HepG2 (cell line): ENCODE results near the gene CDH13. TPM values are rescaled to one million over a fixed set of nuclear protein-coding genes. Genes with fewer than 3 reads are reported as not detected.

Source experiments
- ATAC-seq: fragments of 200-7000 bp; cut with Tn5 transposase; 3 replicates; pipeline ENCODE4 v1.9.1; 2020; ENCODE audit warnings: mild to moderate bottlenecking, moderate library complexity
- BruUV-seq: library from RNA; stranded (reverse); fragments of 400-500 nt; replicated peaks from 2 replicates; lab custom pipeline; 2021; lab: Mats Ljungman, UMichigan
- CTCF ChIA-PET: fragments of 300-600 bp; formaldehyde crosslinking; extraction: SDS; loops from one replicate; lab custom pipeline; 2021; ENCODE audit warnings: low total read pairs, inconsistent platforms, low intra/inter-chr PET ratio; lab: Yijun Ruan, JAX
- POLR2A ChIA-PET: fragments of 350-600 bp; sonication (Branson Sonifier 250); formaldehyde crosslinking; loops from one replicate; lab custom pipeline; 2020; ENCODE audit warnings: antibody characterized with exemption, inconsistent platforms; lab: Yijun Ruan, JAX
- DNase-seq: peaks from one replicate; pipeline ENCODE4 v3.0.0-alpha.2; 2015; ENCODE audit warnings: low spot score
- FAIRE-seq: peaks from 3 replicates; lab custom pipeline; 2011; peaks lifted over from hg19 to GRCh38; lab: Jason Lieb, UNC
- H2AFZ ChIP-seq: one replicate; pipeline ENCODE4 v1.6.1; 2011; ENCODE audit warnings: low read length, inconsistent platforms
- H3K27ac ChIP-seq: fragments of 300-600 bp; 3 replicates; pipeline ENCODE4 v1.8.0; 2011; ENCODE audit warnings: mixed run types, mild to moderate bottlenecking, mixed read lengths, low read length, inconsistent platforms; ENCODE audit not compliant: insufficient read depth; ENCODE audit errors: extremely low read length
- H3K27me3 ChIP-seq, 2 experiments: fragments of 200-600 bp in 1 of 2; 2 replicates in 1 of 2; 3 replicates in 1 of 2; pipeline versions ENCODE4 v1.6.0 to v1.8.0; 2011; ENCODE audit warnings: low read length in 2 of 2, mild to moderate bottlenecking in 2 of 2, moderate library complexity in 2 of 2, inconsistent platforms in 1 of 2; ENCODE audit not compliant: insufficient read depth in 2 of 2, control insufficient read depth in 1 of 2
- H3K36me3 ChIP-seq, 2 experiments: fragments of 200-600 bp in 1 of 2; replicated peaks in 1 of 2; 2 replicates in 1 of 2; 3 replicates in 1 of 2; pipeline versions ENCODE4 v1.5.1 to v1.8.0; 2011; ENCODE audit warnings: low read length in 2 of 2, inconsistent platforms in 1 of 2; ENCODE audit not compliant: insufficient read depth in 2 of 2, control insufficient read depth in 1 of 2
- H3K4me1 ChIP-seq: 2 replicates; pipeline ENCODE4 v1.5.1; 2012; ENCODE audit warnings: low read length, inconsistent platforms; ENCODE audit not compliant: insufficient read depth
- H3K4me2 ChIP-seq: 2 replicates; pipeline ENCODE4 v1.6.0; 2011; ENCODE audit warnings: low read depth, low read length, inconsistent platforms
- H3K4me3 ChIP-seq, 3 experiments: fragments of 200-600 bp in 1 of 3; sonication (generic), shearing (Covaris generic) in 1 of 3; replicated peaks in 1 of 3; 2 replicates each; pipeline ENCODE4 v1.5.1; 2011 to 2016; ENCODE audit warnings: low read length in 3 of 3, inconsistent platforms in 2 of 3, low read depth in 2 of 3, mild to moderate bottlenecking in 2 of 3, control low read depth in 1 of 3, mixed read lengths in 1 of 3; ENCODE audit not compliant: insufficient read depth in 1 of 3
- H3K79me2 ChIP-seq: one replicate; pipeline ENCODE4 v1.6.1; 2011; ENCODE audit warnings: low read length, inconsistent platforms; ENCODE audit not compliant: insufficient read depth
- H3K9ac ChIP-seq: 2 replicates; pipeline ENCODE4 v1.6.0; 2011; ENCODE audit warnings: mild to moderate bottlenecking, low read depth, low read length, inconsistent platforms; ENCODE audit not compliant: insufficient read depth
- H3K9me3 ChIP-seq: 2 replicates; pipeline ENCODE4 v1.5.1; 2012; ENCODE audit warnings: mild to moderate bottlenecking, low read length
- H4K20me1 ChIP-seq: 2 replicates; pipeline ENCODE4 v1.6.0; 2011; ENCODE audit warnings: inconsistent platforms, mild to moderate bottlenecking, low read length, moderate library complexity; ENCODE audit not compliant: insufficient read depth
- FOXP4 ChIP-seq: sonication (generic); formaldehyde crosslinking; IDR thresholded peaks from 2 replicates; pipeline ENCODE4 v1.4.0; 2020; ENCODE audit warnings: missing genetic modification reagents
- GABPA ChIP-seq, 2 experiments: IDR thresholded peaks; 2 replicates each; pipeline ENCODE4 v1.6.1; 2011 to 2016; ENCODE audit warnings: low read depth in 2 of 2, low read length in 1 of 2, missing biosample characterization in 1 of 2, missing genetic modification characterization in 1 of 2
- KMT2B ChIP-seq: IDR thresholded peaks from 2 replicates; pipeline ENCODE4 v1.6.1; 2016; ENCODE audit warnings: missing genetic modification reagents, missing compliant biosample characterization
- NR2F2 ChIP-seq: IDR thresholded peaks from 2 replicates; pipeline ENCODE4 v1.6.1; 2012; ENCODE audit warnings: low read depth, inconsistent platforms, borderline replicate concordance
- RAD51 ChIP-seq: fragments of 450-650 bp; IDR thresholded peaks from 2 replicates; pipeline ENCODE4 v1.6.1; 2016; ENCODE audit warnings: borderline replicate concordance
- REST ChIP-seq, 2 experiments: IDR thresholded peaks; 2 replicates each; pipeline ENCODE4 v1.6.1; 2011 to 2012; ENCODE audit warnings: low read length in 2 of 2, borderline replicate concordance in 1 of 2, low read depth in 1 of 2, mild to moderate bottlenecking in 1 of 2, moderate library complexity in 1 of 2
- SNRNP70 ChIP-seq: fragments of 200-400 bp; formaldehyde crosslinking; IDR thresholded peaks from 2 replicates; pipeline ENCODE4 v1.6.1; 2017; ENCODE audit warnings: mild to moderate bottlenecking, low read depth, low read length, moderate library complexity
- ZBTB38 ChIP-seq: sonication (generic); formaldehyde crosslinking; IDR thresholded peaks from 2 replicates; pipeline ENCODE4 v1.5.1; 2020; ENCODE audit warnings: mild to moderate bottlenecking, missing genetic modification reagents
- ZBTB44 ChIP-seq: sonication (generic); formaldehyde crosslinking; IDR thresholded peaks from 2 replicates; pipeline ENCODE4 v1.4.0; 2020; ENCODE audit warnings: missing genetic modification reagents
- ZKSCAN8 ChIP-seq: IDR thresholded peaks from 2 replicates; pipeline ENCODE4 v1.6.1; 2016; ENCODE audit warnings: borderline replicate concordance, missing genetic modification reagents, missing compliant biosample characterization
- ZNF101 ChIP-seq: sonication (generic); formaldehyde crosslinking; IDR thresholded peaks from 2 replicates; pipeline ENCODE4 v1.4.0; 2020; ENCODE audit warnings: mild to moderate bottlenecking, low read depth, missing genetic modification reagents, borderline replicate concordance
- ZNF282 ChIP-seq: fragments of 450-650 bp; IDR thresholded peaks from 2 replicates; pipeline ENCODE4 v1.6.1; 2018; ENCODE audit not compliant: partially characterized antibody
- ZNF496 ChIP-seq: sonication (generic); formaldehyde crosslinking; IDR thresholded peaks from 2 replicates; pipeline ENCODE4 v1.8.1; 2023; ENCODE audit warnings: mild to moderate bottlenecking, moderate library complexity, missing genetic modification reagents; ENCODE audit not compliant: insufficient replicate concordance
- ZNF530 ChIP-seq: sonication (generic); formaldehyde crosslinking; IDR thresholded peaks from 2 replicates; pipeline ENCODE4 v1.5.0; 2020; ENCODE audit warnings: low read depth, mild to moderate bottlenecking, missing genetic modification reagents
- ZSCAN21 ChIP-seq: sonication (generic); formaldehyde crosslinking; IDR thresholded peaks from 2 replicates; pipeline ENCODE4 v1.8.0; 2022; ENCODE audit warnings: mild to moderate bottlenecking, missing genetic modification reagents, moderate library complexity, borderline replicate concordance
- whole genome bisulfite sequencing: methylation state at CpG from one replicate; pipeline ENCODE4 v1.1.6; 2017; ENCODE audit warnings: low lambda C conversion rate; 5-methylcytosine and 5-hydroxymethylcytosine counted together
- in situ Hi-C: cut with HindIII; loops from 2 replicates; pipeline ENCODE4 v1.10.0; 2017; ENCODE audit warnings: low pct_unique_long_range_greater_than_20kb; ENCODE audit not compliant: extremely low pct_ligation_motif_present
- intact Hi-C: fragments of 100-400 bp; cut with micrococcal nuclease; formaldehyde crosslinking; loops from one replicate; pipeline ENCODE4 v1.10.0; 2022; ENCODE audit not compliant: unreplicated experiment
- polyA plus RNA-seq, 8 experiments: library from polyadenylated mRNA; depleted of rRNA in 3 of 8; stranded (reverse) in 7 of 8; unstranded in 1 of 8; fragments of >200 nt; fragmentation: Illumina TruSeq in 4 of 8; extraction: Trizol in 4 of 8; gene quantifications; 2 replicates each; pipeline versions ENCODE4 v1.2.1 to v1.2.3, GENCODE V29; 2011 to 2016; ENCODE audit warnings: low read depth in 4 of 8, missing spikeins in 1 of 8, mixed read lengths in 1 of 8; ENCODE audit not compliant: insufficient read depth in 1 of 8
- total RNA-seq, 5 experiments: library from RNA; depleted of rRNA; stranded (reverse); fragments of >200 nt; fragmentation: Illumina TruSeq; extraction: Trizol; gene quantifications; 2 replicates each; pipeline ENCODE4 v1.2.3, GENCODE V29; 2016; ENCODE audit warnings: low read depth in 1 of 5

Gene CDH13
- total and polyA plus RNA-seq, 2 of the 13 experiments (the other 11 are each of a cell fraction or from before 2014, with no cell fraction given) = not detected

GRCh38 chr16:83138512-83138911 lies 511.7 kb downstream of the CDH13 start (continued):
- no peak for TF ChIP-seq ZBTB38 (CRISPR knock-in tag)
- TF ChIP-seq ZBTB44 = no peak

GRCh38 chr16:83138976-83139690 lies 512.4 kb downstream of the CDH13 start:
- H3K9ac ChIP-seq = no peak overlapping the region
- peaks cover 25% of the 10 kb centered on the region for H3K4me1 ChIP-seq
- ChIA-PET POLR2A (no interaction called here), CTCF (no interaction called here)
- no peaks in the 10 kb centered on the region for H4K20me1 ChIP-seq
- BruUV-seq = no TSS peak
- 42% methylated on average over 8 of the region's 8 CpGs for WGBS
- no peaks in the 10 kb centered on the region; a peak in 1 of 5 replicates for H3K27me3 ChIP-seq
- no peaks in the 10 kb centered on the region for H3K9me3 ChIP-seq
- H2AFZ ChIP-seq = no peak overlapping the region
- no peak overlapping the region for H3K4me2 ChIP-seq
- H3K4me3 ChIP-seq = no peak overlapping the region
- H3K27ac ChIP-seq = no peak overlapping the region
- no peak for DNase-seq
- intact Hi-C loops = no loop called here
- ATAC-seq = no peak
- no peak for FAIRE-seq
- in situ Hi-C loops = no loop called here
- H3K36me3 ChIP-seq = no peaks in the 10 kb centered on the region
- no peaks in the 10 kb centered on the region for H3K79me2 ChIP-seq
- TF ChIP-seq ZNF496 (CRISPR knock-in tag) (no peak), GABPA (IDR thresholded peaks at IDR 0.05; ENCODE audit: low read depth, low read length) (no peak), GABPA (CRISPR knock-in tag; IDR thresholded peaks at IDR 0.05; ENCODE audit: low read depth) (no peak), ZKSCAN8 (no peak), RAD51 (no peak), ZSCAN21 (CRISPR knock-in tag) (no peak), FOXP4 (CRISPR knock-in tag) (no peak), NR2F2 (no peak), REST (IDR thresholded peaks at IDR 0.05; ENCODE audit: borderline replicate concordance in 1 of 2, low read depth in 1 of 2, low read length in 2 of 2) (no peak), SNRNP70 (no peak), ZNF530 (no peak), ZNF101 (no peak), ZNF282 (no peak), KMT2B (CRISPR knock-in tag) (no peak)
